ENCODE measurements around the gene MARCO. TPM values are rescaled to one million over a fixed set of nuclear protein-coding genes. Genes with fewer than 3 reads are reported as not detected.

The MARCO gene
- total and polyA plus RNA-seq, 2 of the 8 experiments (the other 6 are each of a cell fraction or from before 2014, with no cell fraction given) = not detected

DNA sequence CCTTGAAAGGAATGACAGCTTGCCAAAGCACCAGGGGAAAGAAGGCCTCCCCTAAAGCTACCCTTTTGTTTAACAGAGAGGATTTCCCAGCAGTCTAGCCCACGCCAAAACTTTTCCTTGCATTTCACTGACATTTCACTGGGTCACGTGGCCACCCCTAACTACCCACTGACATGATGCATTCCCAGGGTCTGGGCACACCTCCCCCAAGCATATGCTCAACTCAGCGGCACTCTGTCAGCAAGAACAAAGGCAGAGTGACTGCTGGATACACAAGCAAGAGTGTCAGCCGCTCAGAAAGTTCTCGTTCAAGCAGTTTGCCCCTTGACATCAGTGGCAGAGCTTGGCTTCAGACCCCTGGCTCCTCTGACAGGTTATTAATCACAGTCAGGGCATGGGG is 34.2 kb upstream of the MARCO start:
- Histone ChIP-seq H2AFZ (ENCODE audit: low read length) (no peak overlapping the region), H3K23me2 (ENCODE audit: low read depth, low read length) (no peaks in the 10 kb centered on the region), H2BK120ac (replicated peaks; ENCODE audit: low read depth, low read length) (no peak overlapping the region), H3K27me3 (replicated peaks in 1 of 4; ENCODE audit: control insufficient read depth in 3 of 4, extremely low read depth in 1 of 4, insufficient read depth in 3 of 4, low read length in 3 of 4) (no peaks in the 10 kb centered on the region), H2AK5ac (ENCODE audit: low read depth, low read length) (no peak overlapping the region), H4K8ac (ENCODE audit: extremely low read depth, insufficient read depth, low read length) (no peak overlapping the region), H3K79me2 (ENCODE audit: control insufficient read depth in 1 of 2, insufficient read depth in 2 of 2, low read length in 2 of 2) (no peaks in the 10 kb centered on the region), H3K56ac (replicated peaks; ENCODE audit: insufficient read length, low read depth, low read length) (no peak overlapping the region), H4K5ac (ENCODE audit: insufficient read length, low read depth, low read length) (no peak overlapping the region), H3K36me3 (ENCODE audit: control insufficient read depth in 2 of 4, insufficient read depth in 4 of 4, low read length in 3 of 4) (no peaks in the 10 kb centered on the region; a peak in 1 of 8 replicates), H2BK20ac (ENCODE audit: low read length) (no peak overlapping the region), H4K91ac (replicated peaks; ENCODE audit: insufficient read length, low read length) (no peak overlapping the region), H3K79me1 (ENCODE audit: low read depth, low read length) (no peaks in the 10 kb centered on the region), H2BK15ac (ENCODE audit: low read length) (no peak overlapping the region), H3K23ac (ENCODE audit: insufficient read length) (no peak overlapping the region), H3K4me2 (ENCODE audit: insufficient read depth in 1 of 2, low read depth in 2 of 2, low read length in 2 of 2) (no peak overlapping the region), H2BK5ac (ENCODE audit: low read depth, low read length) (no peak overlapping the region), H3K4ac (replicated peaks; ENCODE audit: insufficient read length, low read depth, low read length) (no peak overlapping the region), H3K27ac (ENCODE audit: low read depth, low read length) (no peak overlapping the region), H3K9me3 (ENCODE audit: insufficient read depth in 2 of 2, low read depth in 1 of 2, low read length in 1 of 2) (no peaks in the 10 kb centered on the region), H4K20me1 (replicated peaks in 1 of 2; ENCODE audit: control insufficient read depth in 1 of 2, insufficient read depth in 2 of 2, low read length in 2 of 2) (no peaks in the 10 kb centered on the region), H3K18ac (ENCODE audit: extremely low read depth, low read length) (no peak overlapping the region), H2BK12ac (ENCODE audit: low read depth, low read length) (no peak overlapping the region), H3K9ac (replicated peaks in 1 of 4; ENCODE audit: extremely low read depth in 1 of 4, low read depth in 3 of 4, low read length in 3 of 4) (no peak overlapping the region), H3K4me3 (ENCODE audit: extremely low read depth in 1 of 4, insufficient read depth in 2 of 4, low read depth in 3 of 4, low read length in 4 of 4) (no peak overlapping the region), H3K4me1 (replicated peaks in 1 of 4; ENCODE audit: control insufficient read depth in 3 of 4, insufficient read depth in 4 of 4, low read length in 3 of 4) (no peaks in the 10 kb centered on the region), H3K14ac (ENCODE audit: insufficient read length) (no peak overlapping the region)
- CTCF ChIA-PET (ENCODE audit: partially characterized antibody) = interaction anchor here (4.3 kb wide), 1 partner anchor 26 kb away, joined by 21 read pairs; no protein-coding TSS in a partner anchor
- DNase-seq (ENCODE audit: low read depth in 1 of 2, low spot score in 2 of 2) = no peak
- POLR2A ChIA-PET (ENCODE audit: partially characterized antibody) = no interaction called here
- 91% methylated on average over 5 of the region's 5 CpGs; no CpG with 5 or more reads in 1 of the 2 experiments for WGBS, 2 experiments (ENCODE audit: extremely low coverage in 1 of 2, insufficient coverage in 1 of 2, insufficient read length in 1 of 2, insufficient replicate concordance in 2 of 2, low coverage in 1 of 2, low lambda C conversion rate in 2 of 2, missing lambda C conversion rate in 1 of 2)
- TF ChIP-seq SP4 (IDR thresholded peaks at IDR 0.05; ENCODE audit: low read length) = no peak
- TF ChIP-seq BCL11A (IDR thresholded peaks at IDR 0.05; ENCODE audit: low read depth in 2 of 2, low read length in 2 of 2) = no peak
- TF ChIP-seq POLR2A (IDR thresholded peaks at IDR 0.05; ENCODE audit: control extremely low read depth in 1 of 2, low read depth in 2 of 2, low read length in 2 of 2) = no peak
- TF ChIP-seq TEAD4 (IDR thresholded peaks at IDR 0.05; ENCODE audit: low read depth, low read length) = no peak
- no peak for TF ChIP-seq SP1 (IDR thresholded peaks at IDR 0.05; ENCODE audit: low read depth, low read length)
- no peak for TF ChIP-seq KDM4A (IDR thresholded peaks at IDR 0.05; ENCODE audit: low read depth, low read length, severe bottlenecking)
- TF ChIP-seq, protein P1, sequence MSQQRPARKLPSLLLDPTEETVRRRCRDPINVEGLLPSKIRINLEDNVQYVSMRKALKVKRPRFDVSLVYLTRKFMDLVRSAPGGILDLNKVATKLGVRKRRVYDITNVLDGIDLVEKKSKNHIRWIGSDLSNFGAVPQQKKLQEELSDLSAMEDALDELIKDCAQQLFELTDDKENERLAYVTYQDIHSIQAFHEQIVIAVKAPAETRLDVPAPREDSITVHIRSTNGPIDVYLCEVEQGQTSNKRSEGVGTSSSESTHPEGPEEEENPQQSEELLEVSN (IDR thresholded peaks at IDR 0.05) = no peak
- TF ChIP-seq KDM5A (IDR thresholded peaks at IDR 0.05; ENCODE audit: low read length) = no peak
- no peak for TF ChIP-seq BRCA1 (IDR thresholded peaks at IDR 0.05; ENCODE audit: low read depth, low read length)
- no peak for TF ChIP-seq CHD2 (IDR thresholded peaks at IDR 0.05; ENCODE audit: low read length)
- no peak for FAIRE-seq

Data from H1 (cell line).